Measurements from ENCODE around the gene VASH1.

Gene VASH1

GRCh38 chr14:76792422-76792821 is 31.2 kb downstream of the VASH1 start:
- H3K36me3 ChIP-seq (ENCODE audit: low read length) = 0 out of 2 replicates have a peak, but pooled peaks cover 6% of the 10 kb centered on the region

GRCh38 chr14:76793324-76793723 is 32.1 kb downstream of the VASH1 start:
- H3K9me2 ChIP-seq (replicated peaks; ENCODE audit: insufficient read depth, low read length) = no peaks in the 10 kb centered on the region
- H3K36me3 ChIP-seq (ENCODE audit: low read length) = 0 out of 2 replicates have a peak, but pooled peaks cover 6% of the 10 kb centered on the region
- H3K4me3 ChIP-seq (ENCODE audit: insufficient read depth, low read length, poor library complexity, severe bottlenecking) = no peak overlapping the region
- TF ChIP-seq CTCF (IDR thresholded peaks at IDR 0.05; ENCODE audit: insufficient read depth, low read length, poor library complexity, severe bottlenecking) (no peak), EZH2phosphoT487 (conservative IDR thresholded peaks at IDR 0.05; ENCODE audit: low read length) (no peak)
- H4K20me1 ChIP-seq (ENCODE audit: low read depth, low read length) = no peaks in the 10 kb centered on the region
- H2AFZ ChIP-seq (ENCODE audit: low read depth, low read length, severe bottlenecking) = no peak overlapping the region
- H3K9me3 ChIP-seq (ENCODE audit: insufficient read depth, low read length) = no peaks in the 10 kb centered on the region
- H3K27me3 ChIP-seq (ENCODE audit: low read length) = no peaks in the 10 kb centered on the region
- H3K9ac ChIP-seq (ENCODE audit: low read length) = no peak overlapping the region
- no peak overlapping the region for H3K27ac ChIP-seq (ENCODE audit: low read depth, low read length)
- no peaks in the 10 kb centered on the region for H3K79me2 ChIP-seq (ENCODE audit: insufficient read depth, low read length)
- no peak overlapping the region for H3K4me2 ChIP-seq (ENCODE audit: low read depth, low read length, poor library complexity, severe bottlenecking)
- no peaks in the 10 kb centered on the region for H3F3A ChIP-seq (ENCODE audit: insufficient read depth)

More at GRCh38 chr14:76792422-76792821, 31.2 kb downstream of the VASH1 start:
- no peaks in the 10 kb centered on the region for H4K20me1 ChIP-seq (ENCODE audit: low read depth, low read length)
- no peaks in the 10 kb centered on the region for H3K9me3 ChIP-seq (ENCODE audit: insufficient read depth, low read length)
- H3K27me3 ChIP-seq (ENCODE audit: low read length) = no peaks in the 10 kb centered on the region
- H3K27ac ChIP-seq (ENCODE audit: low read depth, low read length) = no peak overlapping the region
- no peak overlapping the region for H3K4me3 ChIP-seq (ENCODE audit: insufficient read depth, low read length, poor library complexity, severe bottlenecking)
- no peak overlapping the region for H3K9ac ChIP-seq (ENCODE audit: low read length)
- H3F3A ChIP-seq (ENCODE audit: insufficient read depth) = no peaks in the 10 kb centered on the region
- no peak overlapping the region for H3K4me2 ChIP-seq (ENCODE audit: low read depth, low read length, poor library complexity, severe bottlenecking)
- no peaks in the 10 kb centered on the region for H3K9me2 ChIP-seq (replicated peaks; ENCODE audit: insufficient read depth, low read length)
- TF ChIP-seq CTCF (IDR thresholded peaks at IDR 0.05; ENCODE audit: insufficient read depth, low read length, poor library complexity, severe bottlenecking) (no peak), EZH2phosphoT487 (conservative IDR thresholded peaks at IDR 0.05; ENCODE audit: low read length) (no peak)
- no peaks in the 10 kb centered on the region for H3K79me2 ChIP-seq (ENCODE audit: insufficient read depth, low read length)
- H2AFZ ChIP-seq (ENCODE audit: low read depth, low read length, severe bottlenecking) = no peak overlapping the region

GRCh38 chr14:76793956-76794355 is 32.7 kb downstream of the VASH1 start:
- Histone ChIP-seq H2AFZ (ENCODE audit: low read depth, low read length, severe bottlenecking) (no peak overlapping the region), H3K9me3 (ENCODE audit: insufficient read depth, low read length) (no peaks in the 10 kb centered on the region), H4K20me1 (ENCODE audit: low read depth, low read length) (no peaks in the 10 kb centered on the region), H3K79me2 (ENCODE audit: insufficient read depth, low read length) (no peaks in the 10 kb centered on the region), H3K4me3 (ENCODE audit: insufficient read depth, low read length, poor library complexity, severe bottlenecking) (no peak overlapping the region), H3K27me3 (ENCODE audit: low read length) (no peaks in the 10 kb centered on the region), H3K27ac (ENCODE audit: low read depth, low read length) (no peak overlapping the region), H3K9me2 (replicated peaks; ENCODE audit: insufficient read depth, low read length) (no peaks in the 10 kb centered on the region), H3K9ac (ENCODE audit: low read length) (no peak overlapping the region), H3F3A (ENCODE audit: insufficient read depth) (no peaks in the 10 kb centered on the region), H3K4me2 (ENCODE audit: low read depth, low read length, poor library complexity, severe bottlenecking) (no peak overlapping the region), H3K36me3 (ENCODE audit: low read length) (0 out of 2 replicates have a peak, but pooled peaks cover 6% of the 10 kb centered on the region)
- no peak for TF ChIP-seq CTCF (IDR thresholded peaks at IDR 0.05; ENCODE audit: insufficient read depth, low read length, poor library complexity, severe bottlenecking)
- TF ChIP-seq EZH2phosphoT487 (conservative IDR thresholded peaks at IDR 0.05; ENCODE audit: low read length) = no peak

Measured in SU-DHL-6 (cell line).